Smooth muscle cell of the umbilical artery (primary cell): Measurements from ENCODE around the gene WWC1. TPM values are rescaled to one million over a fixed set of nuclear protein-coding genes. Genes with fewer than 3 reads are reported as not detected.

Experiments used
- total RNA-seq: library from RNA; depleted of rRNA; stranded (reverse); fragments of >200 nt; gene quantifications from 2 replicates; pipeline ENCODE4 v1.2.3, GENCODE V29; 2014

The WWC1 gene
- total RNA-seq = 1.2 and 7.0 TPM in 2 replicates

DNA sequence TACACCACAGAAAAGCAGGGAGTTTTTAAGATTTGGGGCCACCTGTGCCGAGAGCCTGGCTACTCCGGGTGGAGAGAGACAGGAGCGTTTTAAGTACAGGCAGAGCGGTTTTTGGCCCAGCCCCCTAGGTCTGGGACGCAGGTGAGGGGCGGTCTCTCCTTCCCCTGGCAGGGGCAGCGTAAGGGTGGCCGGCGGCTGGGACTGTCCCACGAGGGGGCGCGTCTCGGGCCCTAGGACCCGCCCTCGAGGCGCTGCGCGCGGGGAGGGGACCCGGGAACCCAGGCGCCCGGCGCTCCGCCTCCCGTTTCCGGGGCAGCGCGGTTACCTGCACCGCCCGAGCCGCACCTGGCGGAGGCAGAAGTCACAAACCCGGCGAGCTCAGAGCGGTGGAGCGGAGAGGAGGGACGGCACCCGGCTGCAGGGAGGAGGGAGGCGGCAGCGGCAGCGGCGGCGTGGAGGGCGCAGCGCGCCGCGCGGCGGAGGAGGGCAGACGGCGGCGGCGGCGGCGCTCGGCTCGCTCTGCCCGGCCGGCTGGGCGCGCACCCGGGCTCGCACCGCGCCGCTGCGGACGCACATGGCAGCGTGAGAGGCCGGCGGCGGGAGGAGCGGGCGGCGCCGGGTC, at the start of gene WWC1:
Gene WWC1, plus strand, starts transcription at position 304 of the 622 bp plus-strand sequence. CDS start 508 bp downstream, outside the sequence.

DNA sequence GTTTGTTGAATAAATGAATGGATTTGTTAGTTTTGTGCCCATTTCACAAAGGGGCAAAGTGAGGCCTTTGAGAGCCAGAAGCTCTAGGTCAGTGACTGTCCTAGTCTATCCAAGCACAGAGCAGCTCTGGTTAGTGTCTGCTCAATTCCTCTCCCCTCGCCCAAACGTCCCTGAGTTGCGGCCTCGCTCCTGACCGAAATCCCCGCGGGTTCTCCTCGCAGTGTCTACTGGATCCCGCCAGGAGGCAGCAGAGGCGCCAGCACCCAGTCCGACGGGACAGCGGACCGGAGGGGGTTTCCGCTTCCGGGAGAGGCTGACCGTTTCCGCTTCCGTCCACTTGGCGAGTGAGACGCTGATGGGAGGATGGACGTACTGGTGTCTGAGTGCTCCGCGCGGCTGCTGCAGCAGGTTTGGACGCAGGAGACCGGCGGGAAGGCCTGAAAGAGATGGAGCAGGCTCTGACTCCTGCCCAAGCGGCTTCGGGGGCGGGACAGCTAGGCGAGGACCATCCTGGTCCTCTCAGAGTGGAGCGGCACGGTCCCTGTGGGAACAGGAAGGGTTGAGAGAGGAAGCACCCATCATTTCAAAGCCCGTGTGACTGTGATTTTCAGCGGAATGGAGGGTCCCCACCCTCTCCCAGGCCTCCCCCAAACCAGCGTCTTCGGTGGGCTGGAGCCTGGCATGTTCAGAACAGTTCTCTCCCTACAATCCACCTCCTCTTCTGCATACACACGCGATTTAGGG, 194.9 kb downstream of the WWC1 start, which contains the start of gene RARS1:
Gene RARS1, plus strand, starts transcription at position 336 of the 744 bp plus-strand sequence. Its CDS starts 28 bp downstream, at position 364.

Other genes starting within 250 kb of the WWC1 start
- 220 and 243 TPM in 2 replicates for gene RARS1, start 194.8 kb downstream of the WWC1 start, total RNA-seq
- gene FBLL1, start 237.7 kb downstream of the WWC1 start, total RNA-seq = 0.30 and 1.1 TPM in 2 replicates